Esophagus (tissue), 2 donors: ENCODE results near the gene NR0B1. TPM values are rescaled to one million over a fixed set of nuclear protein-coding genes. Genes with fewer than 3 reads are reported as not detected.

ENCODE experiments used
- H3K27ac ChIP-seq, 2 donors: one replicate each; pipeline ENCODE4 v1.5.1; 2013; ENCODE audit warnings: low read depth in 2 of 2, mild to moderate bottlenecking in 2 of 2, inconsistent platforms in 1 of 2, low read length in 1 of 2, moderate library complexity in 1 of 2
- H3K27me3 ChIP-seq, 2 donors: one replicate each; pipeline ENCODE4 v1.6.1; 2013; ENCODE audit warnings: low read length in 2 of 2, control low read depth in 1 of 2, mild to moderate bottlenecking in 1 of 2; ENCODE audit not compliant: insufficient read depth in 2 of 2, control insufficient read depth in 1 of 2
- H3K36me3 ChIP-seq, 2 donors: one replicate each; pipeline ENCODE4 v1.6.1; 2013; ENCODE audit warnings: low read length in 1 of 2; ENCODE audit not compliant: control insufficient read depth in 2 of 2, insufficient read depth in 2 of 2
- H3K4me1 ChIP-seq, 2 donors: one replicate each; pipeline ENCODE4 v1.6.1; 2013; ENCODE audit warnings: low read length in 1 of 2; ENCODE audit not compliant: control insufficient read depth in 2 of 2, insufficient read depth in 2 of 2
- H3K4me3 ChIP-seq, 2 donors: one replicate each; pipeline ENCODE4 v1.5.1; 2013; ENCODE audit warnings: low read length in 2 of 2, mild to moderate bottlenecking in 2 of 2, low read depth in 1 of 2, moderate library complexity in 1 of 2
- H3K9me3 ChIP-seq, 2 donors: one replicate each; pipeline ENCODE4 v1.6.1; 2013; ENCODE audit warnings: mild to moderate bottlenecking in 2 of 2, low read depth in 1 of 2, low read length in 1 of 2, moderate library complexity in 1 of 2; ENCODE audit not compliant: control insufficient read depth in 2 of 2, insufficient read depth in 1 of 2
- WGBS, 2 donors: extraction: QIAGEN DNeasy Blood & Tissue Kit; methylation state at CpG; one replicate each; pipeline ENCODE4 v1.1.7; 2013; 5-methylcytosine and 5-hydroxymethylcytosine counted together
- polyA plus RNA-seq, 2 donors: library from polyadenylated mRNA; stranded (reverse); fragments of 200-250 nt; gene quantifications; one replicate each; pipeline ENCODE4 v1.2.3, GENCODE V29; 2013
- donor health status: healthy with polysubstance abuse.
- donor health status: Bipolar disorder and iron deficiency.

NR0B1 gene
- under 1 TPM in 1 of 2 donors, not detected in 1; 0.02 TPM for polyA plus RNA-seq

GRCh38 chrX:30309139-30309571, at the start of gene NR0B1:
NR0B1 (minus strand) TSS chrX:30309390; CDS start chrX:30309363, 27 bp downstream.
- 2 to 15% methylated on average over 46 of the region's 46 CpGs for WGBS, 2 donors
- H3K36me3 ChIP-seq: no peaks in the 10 kb centered on the region
- H3K27ac ChIP-seq: no peak within 1 kb of the TSS
- no peaks in the 10 kb centered on the region for H3K27me3 ChIP-seq
- no peak within 1 kb of the TSS for H3K4me3 ChIP-seq
- no peaks in the 10 kb centered on the region for H3K4me1 ChIP-seq
- H3K9me3 ChIP-seq: no peaks in the 10 kb centered on the region

- Histone ChIP-seq H3K36me3 (no peaks in the 10 kb centered on the region), H3K27me3 (no peaks in the 10 kb centered on the region), H3K27ac (no peak overlapping the region), H3K9me3 (no peaks in the 10 kb centered on the region), H3K4me3 (no peak overlapping the region), H3K4me1 (no peaks in the 10 kb centered on the region)
These were observed 40.8 kb upstream of the NR0B1 start for GRCh38 chrX:30349946-30350345.

- H3K4me3 ChIP-seq: no peak overlapping the region
- WGBS, 2 donors: 52 to 63% methylated on average over 4 of the region's 4 CpGs
These were observed 34.0 kb upstream of the NR0B1 start for GRCh38 chrX:30343206-30343605.

GRCh38 chrX:30340753-30341152, 31.6 kb upstream of the NR0B1 start:
- Histone ChIP-seq H3K9me3 (peaks cover 0 to 2% of the 10 kb centered on the region in 2 donors), H3K4me1 (no peaks in the 10 kb centered on the region), H3K27ac (no peak overlapping the region), H3K4me3 (no peak overlapping the region), H3K36me3 (no peaks in the 10 kb centered on the region), H3K27me3 (no peaks in the 10 kb centered on the region)
- WGBS, 2 donors: 89 to 92% methylated on average over 7 of the region's 7 CpGs

More at GRCh38 chrX:30343206-30343605, 34.0 kb upstream of the NR0B1 start:
- Histone ChIP-seq H3K36me3 (no peaks in the 10 kb centered on the region), H3K9me3 (no peaks in the 10 kb centered on the region), H3K27me3 (no peaks in the 10 kb centered on the region), H3K4me1 (no peaks in the 10 kb centered on the region), H3K27ac (no peak overlapping the region)

- Histone ChIP-seq H3K4me3 (no peak overlapping the region), H3K4me1 (no peaks in the 10 kb centered on the region), H3K27ac (no peak overlapping the region), H3K36me3 (no peaks in the 10 kb centered on the region), H3K9me3 (no peaks in the 10 kb centered on the region), H3K27me3 (peaks cover 0 to 2% of the 10 kb centered on the region in 2 donors)
- 68 to 86% methylated on average over 4 of the region's 4 CpGs for WGBS, 2 donors
These were observed 18.6 kb upstream of the NR0B1 start for GRCh38 chrX:30327762-30328161.

GRCh38 chrX:30317308-30317707, 8.1 kb upstream of the NR0B1 start:
- Histone ChIP-seq H3K27ac (no peak overlapping the region), H3K4me3 (no peak overlapping the region), H3K4me1 (no peaks in the 10 kb centered on the region), H3K27me3 (no peaks in the 10 kb centered on the region), H3K36me3 (no peaks in the 10 kb centered on the region), H3K9me3 (no peaks in the 10 kb centered on the region)
- 95 to 100% methylated on average over 1 of the region's 1 CpG for WGBS, 2 donors

GRCh38 chrX:30313322-30313721, 4.1 kb upstream of the NR0B1 start:
- H3K9me3 ChIP-seq: no peaks in the 10 kb centered on the region
- H3K27ac ChIP-seq: no peak overlapping the region
- H3K36me3 ChIP-seq: no peaks in the 10 kb centered on the region
- WGBS, 2 donors: 68 to 91% methylated on average over 3 of the region's 3 CpGs
- H3K27me3 ChIP-seq: no peaks in the 10 kb centered on the region
- no peaks in the 10 kb centered on the region for H3K4me1 ChIP-seq
- no peak overlapping the region for H3K4me3 ChIP-seq

- H3K9me3 ChIP-seq: no peaks in the 10 kb centered on the region
- H3K27me3 ChIP-seq: no peaks in the 10 kb centered on the region
- no peaks in the 10 kb centered on the region for H3K36me3 ChIP-seq
- H3K4me1 ChIP-seq: no peaks in the 10 kb centered on the region
- no peak overlapping the region for H3K4me3 ChIP-seq
- no peak overlapping the region for H3K27ac ChIP-seq
- 71 to 86% methylated on average over 5 of the region's 5 CpGs for WGBS, 2 donors
These were observed 3.7 kb upstream of the NR0B1 start for GRCh38 chrX:30312858-30313257.

GRCh38 chrX:30310429-30311206, 1.4 kb upstream of the NR0B1 start:
- Histone ChIP-seq H3K4me3 (no peak overlapping the region), H3K36me3 (no peaks in the 10 kb centered on the region), H3K4me1 (no peaks in the 10 kb centered on the region), H3K27ac (no peak overlapping the region), H3K9me3 (no peaks in the 10 kb centered on the region), H3K27me3 (no peaks in the 10 kb centered on the region)
- 70 to 77% methylated on average over 5 of the region's 5 CpGs for WGBS, 2 donors
